Measurements from ENCODE around the gene COP1. TPM values are rescaled to one million over a fixed set of nuclear protein-coding genes. Genes with fewer than 3 reads are reported as not detected.

Gene COP1
- total RNA-seq, 1 experiment from 2014 or later = 33.1 TPM

DNA sequence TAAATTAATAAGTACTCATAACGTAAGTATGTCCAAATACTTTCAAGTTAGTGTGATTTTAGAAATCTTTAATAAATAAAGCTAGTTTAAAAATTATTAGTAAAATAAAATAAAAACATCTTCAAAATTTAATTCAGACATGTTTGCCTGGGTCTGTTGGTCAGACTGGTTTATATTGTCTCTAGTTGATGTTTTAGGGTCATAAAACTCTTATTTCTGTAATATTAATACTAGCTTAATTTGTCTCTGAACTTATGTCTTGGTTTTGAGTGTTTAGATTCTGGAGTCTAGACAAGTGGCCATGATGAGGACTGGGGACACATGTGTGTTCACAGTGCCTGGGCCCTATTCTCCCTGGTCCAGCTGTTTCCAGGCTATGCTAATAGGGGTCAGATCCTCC lies 279.1 kb downstream of the COP1 start:
- H3K27ac ChIP-seq (ENCODE audit: low read depth, low read length) = no peak overlapping the region
- RAD21 ChIA-PET (ENCODE audit: low non-redundant PET in 1 of 2, low total read pairs in 2 of 2, uncharacterized antibody in 2 of 2, unreplicated experiment in 2 of 2) = no interaction called here

GRCh38 chr1:175922254-175922881 lies 284.7 kb downstream of the COP1 start:
- Histone ChIP-seq H3K36me3 (ENCODE audit: control insufficient read depth in 1 of 2, insufficient read depth in 2 of 2, low read length in 2 of 2) (no peaks in the 10 kb centered on the region), H3K4me3 (replicated peaks in 1 of 2; ENCODE audit: low read depth in 1 of 2, low read length in 2 of 2) (no peak overlapping the region), H2AFZ (ENCODE audit: low read depth, low read length, poor library complexity, severe bottlenecking) (no peak overlapping the region), H3K9me2 (ENCODE audit: insufficient read depth) (no peaks in the 10 kb centered on the region), H3K9me3 (ENCODE audit: control insufficient read depth in 1 of 2, insufficient read depth in 1 of 2, low read depth in 1 of 2, low read length in 2 of 2) (no peaks in the 10 kb centered on the region), H3K9ac (ENCODE audit: low read length) (no peak overlapping the region), H3K27ac (ENCODE audit: low read depth, low read length) (no peak overlapping the region), H3K27me3 (ENCODE audit: insufficient read depth, low read length) (no peaks in the 10 kb centered on the region), H3K79me2 (ENCODE audit: insufficient read depth, low read length) (no peaks in the 10 kb centered on the region), H4K20me1 (ENCODE audit: insufficient read depth) (no peaks in the 10 kb centered on the region), H3K4me2 (ENCODE audit: low read length) (no peak overlapping the region), H3K4me1 (ENCODE audit: control insufficient read depth in 1 of 2, insufficient read depth in 2 of 2, low read length in 2 of 2) (no peaks in the 10 kb centered on the region)
- POLR2A ChIA-PET = no interaction called here
- RAD21 ChIA-PET (ENCODE audit: low non-redundant PET in 1 of 2, low total read pairs in 2 of 2, uncharacterized antibody in 2 of 2, unreplicated experiment in 2 of 2) = no interaction called here
- BruUV-seq (replicated peaks) = no TSS peak
- DNase-seq (ENCODE audit: low read depth, low spot score) = no peak
- ATAC-seq = no peak
- intact Hi-C loops (cut with micrococcal nuclease) = no loop called here
- CTCF ChIA-PET = no interaction called here
- TF ChIP-seq SP1 (IDR thresholded peaks at IDR 0.05; ENCODE audit: low read depth) (no peak), ZNF274 (IDR thresholded peaks at IDR 0.05; ENCODE audit: low read depth, low read length) (no peak), ELF1 (IDR thresholded peaks at IDR 0.05; ENCODE audit: borderline replicate concordance, low read depth) (no peak), FOSL1 (IDR thresholded peaks at IDR 0.05; ENCODE audit: low read depth) (no peak), EGR1 (IDR thresholded peaks at IDR 0.05; ENCODE audit: low read depth) (no peak), ZFX (IDR thresholded peaks at IDR 0.05) (no peak), SRF (IDR thresholded peaks at IDR 0.05; ENCODE audit: low read depth) (no peak), POLR2AphosphoS5 (IDR thresholded peaks at IDR 0.05; ENCODE audit: low read depth, low read length) (no peak), EZH2 (IDR thresholded peaks at IDR 0.05) (no peak), EZH2phosphoT487 (IDR thresholded peaks at IDR 0.05; ENCODE audit: borderline replicate concordance) (no peak)
- TF ChIP-seq, protein P1, sequence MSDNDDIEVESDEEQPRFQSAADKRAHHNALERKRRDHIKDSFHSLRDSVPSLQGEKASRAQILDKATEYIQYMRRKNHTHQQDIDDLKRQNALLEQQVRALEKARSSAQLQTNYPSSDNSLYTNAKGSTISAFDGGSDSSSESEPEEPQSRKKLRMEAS (IDR thresholded peaks at IDR 0.05) = no peak
- TF ChIP-seq, protein P2, sequence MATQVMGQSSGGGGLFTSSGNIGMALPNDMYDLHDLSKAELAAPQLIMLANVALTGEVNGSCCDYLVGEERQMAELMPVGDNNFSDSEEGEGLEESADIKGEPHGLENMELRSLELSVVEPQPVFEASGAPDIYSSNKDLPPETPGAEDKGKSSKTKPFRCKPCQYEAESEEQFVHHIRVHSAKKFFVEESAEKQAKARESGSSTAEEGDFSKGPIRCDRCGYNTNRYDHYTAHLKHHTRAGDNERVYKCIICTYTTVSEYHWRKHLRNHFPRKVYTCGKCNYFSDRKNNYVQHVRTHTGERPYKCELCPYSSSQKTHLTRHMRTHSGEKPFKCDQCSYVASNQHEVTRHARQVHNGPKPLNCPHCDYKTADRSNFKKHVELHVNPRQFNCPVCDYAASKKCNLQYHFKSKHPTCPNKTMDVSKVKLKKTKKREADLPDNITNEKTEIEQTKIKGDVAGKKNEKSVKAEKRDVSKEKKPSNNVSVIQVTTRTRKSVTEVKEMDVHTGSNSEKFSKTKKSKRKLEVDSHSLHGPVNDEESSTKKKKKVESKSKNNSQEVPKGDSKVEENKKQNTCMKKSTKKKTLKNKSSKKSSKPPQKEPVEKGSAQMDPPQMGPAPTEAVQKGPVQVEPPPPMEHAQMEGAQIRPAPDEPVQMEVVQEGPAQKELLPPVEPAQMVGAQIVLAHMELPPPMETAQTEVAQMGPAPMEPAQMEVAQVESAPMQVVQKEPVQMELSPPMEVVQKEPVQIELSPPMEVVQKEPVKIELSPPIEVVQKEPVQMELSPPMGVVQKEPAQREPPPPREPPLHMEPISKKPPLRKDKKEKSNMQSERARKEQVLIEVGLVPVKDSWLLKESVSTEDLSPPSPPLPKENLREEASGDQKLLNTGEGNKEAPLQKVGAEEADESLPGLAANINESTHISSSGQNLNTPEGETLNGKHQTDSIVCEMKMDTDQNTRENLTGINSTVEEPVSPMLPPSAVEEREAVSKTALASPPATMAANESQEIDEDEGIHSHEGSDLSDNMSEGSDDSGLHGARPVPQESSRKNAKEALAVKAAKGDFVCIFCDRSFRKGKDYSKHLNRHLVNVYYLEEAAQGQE (IDR thresholded peaks at IDR 0.05; ENCODE audit: low read depth) = no peak
- TF ChIP-seq, protein P3, sequence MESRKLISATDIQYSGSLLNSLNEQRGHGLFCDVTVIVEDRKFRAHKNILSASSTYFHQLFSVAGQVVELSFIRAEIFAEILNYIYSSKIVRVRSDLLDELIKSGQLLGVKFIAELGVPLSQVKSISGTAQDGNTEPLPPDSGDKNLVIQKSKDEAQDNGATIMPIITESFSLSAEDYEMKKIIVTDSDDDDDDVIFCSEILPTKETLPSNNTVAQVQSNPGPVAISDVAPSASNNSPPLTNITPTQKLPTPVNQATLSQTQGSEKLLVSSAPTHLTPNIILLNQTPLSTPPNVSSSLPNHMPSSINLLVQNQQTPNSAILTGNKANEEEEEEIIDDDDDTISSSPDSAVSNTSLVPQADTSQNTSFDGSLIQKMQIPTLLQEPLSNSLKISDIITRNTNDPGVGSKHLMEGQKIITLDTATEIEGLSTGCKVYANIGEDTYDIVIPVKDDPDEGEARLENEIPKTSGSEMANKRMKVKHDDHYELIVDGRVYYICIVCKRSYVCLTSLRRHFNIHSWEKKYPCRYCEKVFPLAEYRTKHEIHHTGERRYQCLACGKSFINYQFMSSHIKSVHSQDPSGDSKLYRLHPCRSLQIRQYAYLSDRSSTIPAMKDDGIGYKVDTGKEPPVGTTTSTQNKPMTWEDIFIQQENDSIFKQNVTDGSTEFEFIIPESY (IDR thresholded peaks at IDR 0.05; ENCODE audit: extremely low read depth, insufficient replicate concordance, low read length) = no peak
- TF ChIP-seq, protein P4, sequence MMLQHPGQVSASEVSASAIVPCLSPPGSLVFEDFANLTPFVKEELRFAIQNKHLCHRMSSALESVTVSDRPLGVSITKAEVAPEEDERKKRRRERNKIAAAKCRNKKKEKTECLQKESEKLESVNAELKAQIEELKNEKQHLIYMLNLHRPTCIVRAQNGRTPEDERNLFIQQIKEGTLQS (IDR thresholded peaks at IDR 0.05) = no peak

More for the DNA sequence above, 279.1 kb downstream of the COP1 start:
- Histone ChIP-seq H3K79me2 (ENCODE audit: insufficient read depth, low read length) (no peaks in the 10 kb centered on the region), H3K4me3 (replicated peaks in 1 of 2; ENCODE audit: low read depth in 1 of 2, low read length in 2 of 2) (no peak overlapping the region), H3K4me1 (ENCODE audit: control insufficient read depth in 1 of 2, insufficient read depth in 2 of 2, low read length in 2 of 2) (no peaks in the 10 kb centered on the region), H3K9me2 (ENCODE audit: insufficient read depth) (no peaks in the 10 kb centered on the region), H4K20me1 (ENCODE audit: insufficient read depth) (no peaks in the 10 kb centered on the region), H3K36me3 (ENCODE audit: control insufficient read depth in 1 of 2, insufficient read depth in 2 of 2, low read length in 2 of 2) (no peaks in the 10 kb centered on the region), H3K4me2 (ENCODE audit: low read length) (no peak overlapping the region), H3K9me3 (ENCODE audit: control insufficient read depth in 1 of 2, insufficient read depth in 1 of 2, low read depth in 1 of 2, low read length in 2 of 2) (no peaks in the 10 kb centered on the region), H2AFZ (ENCODE audit: low read depth, low read length, poor library complexity, severe bottlenecking) (no peak overlapping the region), H3K9ac (ENCODE audit: low read length) (no peak overlapping the region), H3K27me3 (ENCODE audit: insufficient read depth, low read length) (no peaks in the 10 kb centered on the region)
- TF ChIP-seq CBX3 (IDR thresholded peaks at IDR 0.05; ENCODE audit: low read depth) (0 out of 2 replicates have a peak, but pooled peaks have one; percentile 31), YY1 (IDR thresholded peaks at IDR 0.05; ENCODE audit: extremely low read depth, insufficient replicate concordance, low read depth, low read length) (no peak)
- ChIA-PET CTCF (no interaction called here), POLR2A (no interaction called here)
- ATAC-seq (no peak), DNase-seq (ENCODE audit: low read depth, low spot score) (no peak)
- intact Hi-C loops (cut with micrococcal nuclease) = no loop called here
- BruUV-seq (replicated peaks) = no TSS peak

Data from HCT116 (cell line).